Activated CD4-positive, alpha-beta memory T cell treated with anti-CD3 and anti-CD28 coated beads, Interleukin-2, amount 10 ng/mL, durations not matched to agents 7 days and 5 days (primary cell): Measurements from ENCODE around the gene FGF7. TPM values are rescaled to one million over a fixed set of nuclear protein-coding genes. Genes with fewer than 3 reads are reported as not detected.
"Not testable (repeated sequence)": the region's sequence is repeated elsewhere in the genome, so short reads cannot be mapped to it uniquely, and the experiment has no call there.

ENCODE experiments used
- CTCF ChIA-PET: fragments of 350-600 bp; sonication (Branson Sonifier 250); formaldehyde crosslinking; loops from one replicate; lab custom pipeline; 2021; ENCODE audit warnings: antibody characterized with exemption, inconsistent platforms; lab: Charles Lee
- POLR2A ChIA-PET: fragments of 350-600 bp; sonication (Branson Sonifier 250); formaldehyde crosslinking; loops from one replicate; lab custom pipeline; 2021; ENCODE audit warnings: antibody characterized with exemption; lab: Charles Lee
- DNase-seq: peaks from one replicate; pipeline ENCODE4 v3.0.0-alpha.2; 2020
- H3K27ac Mint-ChIP-seq: one replicate; pipeline ENCODE4 v1.8.0; 2021; ENCODE audit warnings: mild to moderate bottlenecking, mixed read lengths
- H3K27me3 Mint-ChIP-seq: one replicate; pipeline ENCODE4 v1.8.0; 2021; ENCODE audit warnings: mixed read lengths
- H3K36me3 Mint-ChIP-seq: one replicate; pipeline ENCODE4 v1.8.0; 2021; ENCODE audit warnings: low read depth, mixed read lengths
- H3K4me1 Mint-ChIP-seq: one replicate; pipeline ENCODE4 v1.8.0; 2021; ENCODE audit warnings: mixed read lengths
- H3K4me3 Mint-ChIP-seq: one replicate; pipeline ENCODE4 v1.8.0; 2021; ENCODE audit warnings: mild to moderate bottlenecking, mixed read lengths
- H3K9me3 Mint-ChIP-seq: one replicate; pipeline ENCODE4 v1.8.0; 2021; ENCODE audit warnings: mixed read lengths
- total RNA-seq, 2 experiments: library from RNA; stranded (reverse); gene quantifications; one replicate each; pipeline ENCODE4 v1.2.3, GENCODE V29; 2021

The FGF7 gene
- total RNA-seq, 2 experiments from 2014 or later, result not detected

DNA sequence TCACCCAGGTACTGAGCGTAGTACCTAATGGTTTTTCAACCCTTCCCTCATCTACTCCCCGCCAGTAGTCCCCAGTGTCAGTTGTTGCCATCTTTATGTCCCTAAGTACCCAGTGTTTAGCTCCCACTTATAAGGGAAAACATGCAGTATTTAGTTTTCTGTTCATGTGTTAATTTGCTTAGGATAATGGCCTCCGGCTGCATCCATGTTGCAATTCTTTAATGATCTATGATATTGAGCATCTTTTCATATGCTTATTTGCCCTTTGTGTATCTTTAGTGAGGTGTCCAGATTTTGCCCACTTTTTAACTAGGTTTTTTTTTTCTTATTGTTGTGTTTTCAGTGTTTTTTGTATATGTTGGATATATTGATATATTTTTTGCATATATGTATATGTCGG is 55.0 kb downstream of the FGF7 start:
- CTCF ChIA-PET, POLR2A ChIA-PET, H3K4me3 Mint-ChIP-seq, H3K9me3 Mint-ChIP-seq, H3K36me3 Mint-ChIP-seq, H3K4me1 Mint-ChIP-seq, H3K27ac Mint-ChIP-seq, DNase-seq, H3K27me3 Mint-ChIP-seq: not testable (repeated sequence)

GRCh38 chr15:49478982-49479381 is 55.9 kb downstream of the FGF7 start:
- CTCF ChIA-PET, H3K36me3 Mint-ChIP-seq, H3K4me3 Mint-ChIP-seq, H3K27me3 Mint-ChIP-seq, DNase-seq, H3K4me1 Mint-ChIP-seq, H3K27ac Mint-ChIP-seq, POLR2A ChIA-PET, H3K9me3 Mint-ChIP-seq: not testable (repeated sequence)

DNA sequence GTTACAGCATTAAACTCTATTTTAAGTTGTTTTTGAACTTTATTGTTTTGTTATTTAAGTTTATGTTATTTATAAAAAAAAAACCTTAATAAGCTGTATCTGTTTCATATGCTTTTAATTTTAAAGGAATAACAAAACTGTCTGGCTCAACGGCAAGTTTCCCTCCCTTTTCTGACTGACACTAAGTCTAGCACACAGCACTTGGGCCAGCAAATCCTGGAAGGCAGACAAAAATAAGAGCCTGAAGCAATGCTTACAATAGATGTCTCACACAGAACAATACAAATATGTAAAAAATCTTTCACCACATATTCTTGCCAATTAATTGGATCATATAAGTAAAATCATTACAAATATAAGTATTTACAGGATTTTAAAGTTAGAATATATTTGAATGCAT is 62.4 kb downstream of the FGF7 start:
- CTCF ChIA-PET, H3K27me3 Mint-ChIP-seq, H3K4me1 Mint-ChIP-seq, H3K4me3 Mint-ChIP-seq, H3K9me3 Mint-ChIP-seq, H3K36me3 Mint-ChIP-seq, H3K27ac Mint-ChIP-seq, DNase-seq, POLR2A ChIA-PET: not testable (repeated sequence)

DNA sequence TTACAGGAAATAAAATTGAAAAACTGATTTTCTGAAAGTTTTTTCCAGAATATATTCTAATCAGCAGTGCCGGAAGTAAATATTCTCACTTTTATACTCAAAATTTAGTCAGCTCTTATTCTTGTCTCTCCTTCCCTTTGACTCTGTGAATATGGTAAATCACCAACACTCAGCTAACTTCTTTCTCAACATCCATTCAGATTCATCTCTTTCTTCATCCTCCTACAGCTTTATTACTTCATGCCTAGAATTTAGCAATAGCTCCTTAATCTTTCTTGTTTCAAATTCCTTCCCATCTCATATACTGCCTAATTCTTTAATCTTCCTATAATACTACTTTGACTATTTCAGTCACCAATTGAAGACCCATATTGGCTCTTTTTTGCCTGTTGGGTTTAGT is 67.9 kb downstream of the FGF7 start:
- Mint-ChIP-seq H3K27ac (no peak overlapping the region), H3K9me3 (no peaks in the 10 kb centered on the region), H3K4me3 (no peak overlapping the region), H3K4me1 (no peaks in the 10 kb centered on the region), H3K27me3 (peaks cover 9% of the 10 kb centered on the region), H3K36me3 (no peaks in the 10 kb centered on the region)
- ChIA-PET POLR2A (no interaction called here), CTCF (no interaction called here)
- DNase-seq, result no peak

GRCh38 chr15:49492151-49492550 is 69.1 kb downstream of the FGF7 start:
- ChIA-PET CTCF (no interaction called here), POLR2A (no interaction called here)
- H3K4me1 Mint-ChIP-seq, result no peaks in the 10 kb centered on the region
- no peaks in the 10 kb centered on the region for H3K36me3 Mint-ChIP-seq
- H3K27me3 Mint-ChIP-seq, result peaks cover 10% of the 10 kb centered on the region
- H3K27ac Mint-ChIP-seq, result no peak overlapping the region
- DNase-seq, result no peak
- no peaks in the 10 kb centered on the region for H3K9me3 Mint-ChIP-seq
- no peak overlapping the region for H3K4me3 Mint-ChIP-seq

DNA sequence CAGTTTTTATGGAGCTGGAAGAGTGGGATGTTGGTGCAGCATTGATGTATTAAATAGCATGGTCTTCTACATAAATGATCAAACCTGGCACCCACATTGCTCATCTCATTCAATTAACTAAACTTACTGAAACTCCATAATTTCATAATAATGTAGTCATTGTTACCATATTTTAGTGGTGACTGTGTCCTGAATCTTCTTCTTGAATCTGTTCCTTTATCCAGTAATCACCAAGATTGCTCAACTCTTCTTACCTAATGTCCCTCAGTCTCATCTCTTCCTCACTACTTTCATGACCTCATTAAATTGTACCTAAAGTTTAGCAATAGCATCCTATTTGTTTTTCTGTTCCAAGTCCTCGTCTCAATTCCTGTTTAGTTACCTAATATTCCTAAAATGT is 69.8 kb downstream of the FGF7 start:
- Mint-ChIP-seq H3K9me3 (no peaks in the 10 kb centered on the region), H3K4me3 (no peak overlapping the region), H3K27ac (no peak overlapping the region), H3K36me3 (no peaks in the 10 kb centered on the region), H3K27me3 (peaks cover 8% of the 10 kb centered on the region), H3K4me1 (no peaks in the 10 kb centered on the region)
- CTCF ChIA-PET, result no interaction called here
- DNase-seq, result no peak
- POLR2A ChIA-PET, result no interaction called here

DNA sequence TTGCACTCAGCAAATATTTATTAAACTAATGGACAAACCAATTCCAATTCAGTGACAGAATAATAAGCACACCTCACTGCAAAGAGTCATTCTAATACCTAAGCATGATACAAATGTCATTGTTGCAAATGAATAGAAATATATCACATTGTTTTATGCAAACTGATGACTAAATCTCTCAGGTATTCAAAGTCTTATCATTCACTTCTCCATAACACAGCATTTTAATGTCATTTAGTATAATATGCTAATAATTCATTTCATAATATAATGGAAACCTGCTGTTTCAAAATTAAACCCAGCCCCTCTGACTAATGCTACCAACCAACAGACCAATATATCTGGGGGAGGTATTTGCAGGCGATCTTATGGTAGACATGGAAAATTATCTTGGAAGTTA is 71.8 kb downstream of the FGF7 start:
- Mint-ChIP-seq H3K4me1 (no peaks in the 10 kb centered on the region), H3K4me3 (no peak overlapping the region), H3K36me3 (no peaks in the 10 kb centered on the region), H3K27ac (no peak overlapping the region), H3K27me3 (peaks cover 7% of the 10 kb centered on the region), H3K9me3 (no peaks in the 10 kb centered on the region)
- CTCF ChIA-PET, result no interaction called here
- POLR2A ChIA-PET, result no interaction called here
- DNase-seq, result no peak

- H3K4me3 Mint-ChIP-seq, result no peak overlapping the region
- no peak overlapping the region for H3K27ac Mint-ChIP-seq
- DNase-seq, result no peak
- H3K27me3 Mint-ChIP-seq, result peaks cover 4% of the 10 kb centered on the region
- POLR2A ChIA-PET, result no interaction called here
- CTCF ChIA-PET, result no interaction called here
- no peaks in the 10 kb centered on the region for H3K4me1 Mint-ChIP-seq
- H3K36me3 Mint-ChIP-seq, result no peaks in the 10 kb centered on the region
- no peaks in the 10 kb centered on the region for H3K9me3 Mint-ChIP-seq
Measured at GRCh38 chr15:49495993-49496753, 73.1 kb downstream of the FGF7 start.

GRCh38 chr15:49501586-49501985 is 78.5 kb downstream of the FGF7 start:
- ChIA-PET POLR2A (no interaction called here), CTCF (no interaction called here)
- Mint-ChIP-seq H3K4me1 (no peaks in the 10 kb centered on the region), H3K27ac (no peak overlapping the region), H3K9me3 (peaks cover 8% of the 10 kb centered on the region), H3K27me3 (peaks cover 1% of the 10 kb centered on the region), H3K36me3 (no peaks in the 10 kb centered on the region), H3K4me3 (no peak overlapping the region)
- no peak for DNase-seq

GRCh38 chr15:49506341-49506740 is 83.3 kb downstream of the FGF7 start:
- DNase-seq, result no peak
- ChIA-PET CTCF (no interaction called here), POLR2A (no interaction called here)
- H3K9me3 Mint-ChIP-seq, result peaks cover 7% of the 10 kb centered on the region
- H3K27me3 Mint-ChIP-seq, result peaks cover 2% of the 10 kb centered on the region
- no peaks in the 10 kb centered on the region for H3K4me1 Mint-ChIP-seq
- H3K4me3 Mint-ChIP-seq, result no peak overlapping the region
- no peak overlapping the region for H3K27ac Mint-ChIP-seq
- H3K36me3 Mint-ChIP-seq, result no peaks in the 10 kb centered on the region

- H3K9me3 Mint-ChIP-seq, result peaks cover 6% of the 10 kb centered on the region
- no peaks in the 10 kb centered on the region for H3K36me3 Mint-ChIP-seq
- peaks cover 2% of the 10 kb centered on the region for H3K27me3 Mint-ChIP-seq
- no peak overlapping the region for H3K4me3 Mint-ChIP-seq
- CTCF ChIA-PET, result no interaction called here
- H3K27ac Mint-ChIP-seq, result no peak overlapping the region
- POLR2A ChIA-PET, result no interaction called here
- H3K4me1 Mint-ChIP-seq, result no peaks in the 10 kb centered on the region
- DNase-seq, result no peak
Measured at GRCh38 chr15:49507261-49507660, 84.2 kb downstream of the FGF7 start.

DNA sequence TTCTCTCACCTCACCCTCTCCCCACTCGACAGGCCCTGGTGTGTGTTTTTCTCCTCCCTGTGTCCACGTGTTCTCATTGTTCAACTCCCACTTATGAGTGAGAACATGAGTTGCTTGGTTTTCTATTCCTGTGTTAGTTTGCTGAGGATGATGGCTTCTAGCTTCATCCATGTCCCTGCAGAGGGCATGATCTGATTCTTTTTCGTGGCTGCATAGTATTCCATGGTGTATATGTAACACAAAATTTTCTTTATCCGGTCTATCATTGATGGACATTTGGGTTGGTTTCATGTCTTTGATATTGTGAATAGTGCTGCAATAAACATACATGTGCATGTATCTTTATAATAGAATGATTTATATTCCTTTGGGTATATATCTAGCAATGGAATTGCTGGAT is 89.7 kb downstream of the FGF7 start:
- H3K9me3 Mint-ChIP-seq, H3K36me3 Mint-ChIP-seq, H3K4me3 Mint-ChIP-seq, DNase-seq, CTCF ChIA-PET, H3K4me1 Mint-ChIP-seq, POLR2A ChIA-PET: not testable (repeated sequence)
- Mint-ChIP-seq H3K27me3 (peaks cover 17% of the 10 kb centered on the region), H3K27ac (peak overlapping the region; percentile 2)

GRCh38 chr15:49521802-49522201 is 98.8 kb downstream of the FGF7 start:
- ChIA-PET POLR2A (no interaction called here), CTCF (interaction anchor here (1.3 kb wide), 1 partner anchor 99 kb away, joined by 3 read pairs; the partner anchor contains the start of gene FGF7)
- H3K36me3 Mint-ChIP-seq, result no peaks in the 10 kb centered on the region
- peaks cover 23% of the 10 kb centered on the region for H3K9me3 Mint-ChIP-seq
- no peaks in the 10 kb centered on the region for H3K4me1 Mint-ChIP-seq
- peaks cover 5% of the 10 kb centered on the region for H3K27me3 Mint-ChIP-seq
- no peak for DNase-seq
- no peak overlapping the region for H3K4me3 Mint-ChIP-seq
- no peak overlapping the region for H3K27ac Mint-ChIP-seq

GRCh38 chr15:49528289-49528688 is 105.2 kb downstream of the FGF7 start:
- DNase-seq, result no peak
- H3K27me3 Mint-ChIP-seq, result peaks cover 9% of the 10 kb centered on the region
- H3K27ac Mint-ChIP-seq, result no peak overlapping the region
- ChIA-PET CTCF (no interaction called here), POLR2A (no interaction called here)
- H3K4me1 Mint-ChIP-seq, result no peaks in the 10 kb centered on the region
- H3K4me3 Mint-ChIP-seq, result no peak overlapping the region
- H3K36me3 Mint-ChIP-seq, result no peaks in the 10 kb centered on the region
- H3K9me3 Mint-ChIP-seq, result peaks cover 4% of the 10 kb centered on the region
